ENCODE measurements around the gene ADRA2B. TPM values are rescaled to one million over a fixed set of nuclear protein-coding genes. Genes with fewer than 3 reads are reported as not detected.
"Not testable (repeated sequence)": the region's sequence is repeated elsewhere in the genome, so short reads cannot be mapped to it uniquely, and the experiment has no call there.

ADRA2B gene
- total RNA-seq (27.4 and 61.8 TPM in 2 replicates), polyA plus RNA-seq (28.5 and 50.8 TPM in 2 replicates)

- no peaks in the 10 kb centered on the region for H3K36me3 ChIP-seq
- peak within 1 kb of the TSS; percentile 92 for H3K4me3 ChIP-seq
- no peaks in the 10 kb centered on the region for H3K9me3 ChIP-seq (ENCODE audit: low read depth)
- no peak for TF ChIP-seq CTCF (IDR thresholded peaks at IDR 0.05; ENCODE audit: low read depth, low read length)
- no peak within 1 kb of the TSS for H3K27ac ChIP-seq
- H3K4me1 ChIP-seq (ENCODE audit: low read depth): peaks cover 17% of the 10 kb centered on the region
- peak; percentile 36 to 87 for DNase-seq (ENCODE audit: low read depth in 1 of 2, low spot score in 1 of 2)
- peaks cover 29% of the 10 kb centered on the region for H3K27me3 ChIP-seq
Observed at GRCh38 chr2:96116424-96116878, at the start of gene ADRA2B. TSS of gene ADRA2B (minus strand) at chr2:96116571. CDS start at chr2:96116149, 422 bp downstream.

- Histone ChIP-seq H3K27me3 (peaks cover 4% of the 10 kb centered on the region), H3K36me3 (no peaks in the 10 kb centered on the region), H3K27ac (no peak overlapping the region), H3K4me3 (no peak overlapping the region), H3K9me3 (ENCODE audit: low read depth) (no peaks in the 10 kb centered on the region), H3K4me1 (ENCODE audit: low read depth) (peaks cover 11% of the 10 kb centered on the region)
- TF ChIP-seq CTCF (IDR thresholded peaks at IDR 0.05; ENCODE audit: low read depth, low read length): no peak
- no peak for DNase-seq (ENCODE audit: low read depth in 1 of 2, low spot score in 1 of 2)
Observed at GRCh38 chr2:96164459-96165184, 48.3 kb upstream of the ADRA2B start.

- H3K27ac ChIP-seq: no peak overlapping the region
- DNase-seq (ENCODE audit: low read depth in 1 of 2, low spot score in 1 of 2): no peak
- H3K4me3 ChIP-seq: no peak overlapping the region
- H3K36me3 ChIP-seq: no peaks in the 10 kb centered on the region
- no peaks in the 10 kb centered on the region for H3K9me3 ChIP-seq (ENCODE audit: low read depth)
- TF ChIP-seq CTCF (IDR thresholded peaks at IDR 0.05; ENCODE audit: low read depth, low read length): no peak
- peaks cover 8% of the 10 kb centered on the region for H3K27me3 ChIP-seq
- H3K4me1 ChIP-seq (ENCODE audit: low read depth): peaks cover 11% of the 10 kb centered on the region
Observed at GRCh38 chr2:96163768-96164429, 47.5 kb upstream of the ADRA2B start.

- TF ChIP-seq CTCF (IDR thresholded peaks at IDR 0.05; ENCODE audit: low read depth, low read length): no peak
- Histone ChIP-seq H3K27ac (no peak overlapping the region), H3K4me3 (no peak overlapping the region), H3K27me3 (peaks cover 8% of the 10 kb centered on the region), H3K36me3 (no peaks in the 10 kb centered on the region), H3K9me3 (ENCODE audit: low read depth) (no peaks in the 10 kb centered on the region), H3K4me1 (ENCODE audit: low read depth) (peaks cover 11% of the 10 kb centered on the region)
- DNase-seq (ENCODE audit: low read depth in 1 of 2, low spot score in 1 of 2): no peak
Observed at GRCh38 chr2:96163415-96163767, 47.0 kb upstream of the ADRA2B start.

- peaks cover 4% of the 10 kb centered on the region for H3K27me3 ChIP-seq
- peak in 1 of 2 donors; percentile 46 for DNase-seq (ENCODE audit: low read depth in 1 of 2, low spot score in 1 of 2)
- TF ChIP-seq CTCF (IDR thresholded peaks at IDR 0.05; ENCODE audit: low read depth, low read length): no peak
- no peaks in the 10 kb centered on the region for H3K36me3 ChIP-seq
- H3K27ac ChIP-seq: no peak overlapping the region
- H3K4me3 ChIP-seq: no peak overlapping the region
- H3K9me3 ChIP-seq (ENCODE audit: low read depth): no peaks in the 10 kb centered on the region
- H3K4me1 ChIP-seq (ENCODE audit: low read depth): peaks cover 11% of the 10 kb centered on the region
Observed at GRCh38 chr2:96161898-96162297, 45.5 kb upstream of the ADRA2B start.

- not testable (repeated sequence) for H3K27me3 ChIP-seq; H3K36me3 ChIP-seq; DNase-seq (ENCODE audit: low read depth in 1 of 2, low spot score in 1 of 2); H3K9me3 ChIP-seq (ENCODE audit: low read depth); H3K27ac ChIP-seq; H3K4me3 ChIP-seq
- peaks cover 11% of the 10 kb centered on the region for H3K4me1 ChIP-seq (ENCODE audit: low read depth)
Observed at GRCh38 chr2:96160366-96160765, 44.0 kb upstream of the ADRA2B start.
